HEK293 (cell line): ENCODE results near the gene FGD3.

Experiments
- CTCF ChIA-PET: fragments of 350-600 bp; formaldehyde crosslinking; extraction: SDS; loops from one replicate; lab custom pipeline; 2021; ENCODE audit warnings: antibody characterized with exemption; lab: Yijun Ruan, JAX
- POLR2A ChIA-PET: fragments of 300-600 bp; formaldehyde crosslinking; extraction: SDS; loops from one replicate; lab custom pipeline; 2020; ENCODE audit warnings: antibody characterized with exemption, inconsistent platforms; lab: Yijun Ruan, JAX
- H3K27ac ChIP-seq: fragments of 200-500 bp; sonication (Bioruptor generic); 2 replicates; pipeline ENCODE4 v1.5.1; 2014; ENCODE audit warnings: low read depth, low read length, control low read depth, inconsistent platforms; ENCODE audit errors: extremely low read depth
- H3K36me3 ChIP-seq, 2 experiments: fragments of 200-500 bp in 1 of 2; sonication (Bioruptor generic) in 1 of 2; 1 replicate in 1 of 2; 2 replicates in 1 of 2; pipeline ENCODE4 v1.5.1; 2014 to 2017; ENCODE audit warnings: inconsistent platforms in 2 of 2, low read length in 2 of 2; ENCODE audit not compliant: control insufficient read depth in 2 of 2, insufficient read depth in 1 of 2
- H3K4me1 ChIP-seq: fragments of 200-500 bp; sonication (Bioruptor generic); 2 replicates; pipeline ENCODE4 v1.5.1; 2014; ENCODE audit warnings: mild to moderate bottlenecking, low read length, inconsistent platforms; ENCODE audit not compliant: control insufficient read depth, insufficient read depth
- H3K4me3 ChIP-seq: 2 replicates; pipeline ENCODE4 v1.5.1; 2011; ENCODE audit warnings: low read depth, mild to moderate bottlenecking, control low read depth, low read length, moderate library complexity
- H3K9me3 ChIP-seq: fragments of 200-500 bp; sonication (Bioruptor generic); 2 replicates; pipeline ENCODE4 v1.5.1; 2014; ENCODE audit warnings: low read depth, low read length, inconsistent platforms; ENCODE audit not compliant: control insufficient read depth, insufficient read depth
- ATF2 ChIP-seq: fragments of 450-650 bp; formaldehyde crosslinking; IDR thresholded peaks from 2 replicates; pipeline ENCODE4 v1.5.1; 2016; ENCODE audit warnings: missing biosample characterization, missing genetic modification characterization, low read depth
- GLIS1 ChIP-seq: fragments of 450-650 bp; formaldehyde crosslinking; IDR thresholded peaks from 2 replicates; pipeline ENCODE4 v1.5.1; 2016; ENCODE audit warnings: missing biosample characterization, missing genetic modification characterization
- KLF16 ChIP-seq: fragments of 450-650 bp; formaldehyde crosslinking; IDR thresholded peaks from 2 replicates; pipeline ENCODE4 v1.5.1; 2017; ENCODE audit warnings: missing biosample characterization, missing genetic modification characterization
- SETDB1 ChIP-seq: IDR thresholded peaks from one replicate; pipeline ENCODE4 v1.6.1; 2017; ENCODE audit warnings: mild to moderate bottlenecking, low read length, moderate library complexity, mixed read lengths; ENCODE audit not compliant: insufficient read length
- TSHZ1 ChIP-seq: fragments of 450-650 bp; formaldehyde crosslinking; IDR thresholded peaks from 2 replicates; pipeline ENCODE4 v1.5.1; 2016; ENCODE audit warnings: missing biosample characterization, missing genetic modification characterization, borderline replicate concordance
- ZBTB20 ChIP-seq: fragments of 450-650 bp; formaldehyde crosslinking; IDR thresholded peaks from 2 replicates; pipeline ENCODE4 v1.5.1; 2016; ENCODE audit warnings: missing biosample characterization, missing genetic modification characterization
- ZBTB49 ChIP-seq: fragments of 450-650 bp; formaldehyde crosslinking; IDR thresholded peaks from 2 replicates; pipeline ENCODE4 v1.5.1; 2016; ENCODE audit warnings: missing biosample characterization, missing genetic modification characterization, low read depth
- ZFP69B ChIP-seq: fragments of 450-650 bp; formaldehyde crosslinking; IDR thresholded peaks from 2 replicates; pipeline ENCODE4 v1.5.1; 2016; ENCODE audit warnings: missing biosample characterization, missing genetic modification characterization
- ZNF10 ChIP-seq: fragments of 450-650 bp; formaldehyde crosslinking; IDR thresholded peaks from 2 replicates; pipeline ENCODE4 v1.5.1; 2017; ENCODE audit warnings: missing biosample characterization, missing genetic modification characterization
- ZNF121 ChIP-seq: fragments of 450-650 bp; formaldehyde crosslinking; IDR thresholded peaks from 2 replicates; pipeline ENCODE4 v1.5.1; 2016; ENCODE audit warnings: missing biosample characterization, missing genetic modification characterization
- ZNF140 ChIP-seq: fragments of 450-650 bp; formaldehyde crosslinking; IDR thresholded peaks from 2 replicates; pipeline ENCODE4 v1.5.1; 2016; ENCODE audit warnings: missing biosample characterization, missing genetic modification characterization
- ZNF350 ChIP-seq: fragments of 450-650 bp; formaldehyde crosslinking; IDR thresholded peaks from 2 replicates; pipeline ENCODE4 v1.5.0; 2017; ENCODE audit warnings: missing biosample characterization, mild to moderate bottlenecking, missing genetic modification characterization
- ZNF362 ChIP-seq: fragments of 450-650 bp; formaldehyde crosslinking; IDR thresholded peaks from 2 replicates; pipeline ENCODE4 v1.5.1; 2016; ENCODE audit warnings: missing biosample characterization, missing genetic modification characterization
- ZNF510 ChIP-seq: fragments of 450-650 bp; formaldehyde crosslinking; IDR thresholded peaks from 2 replicates; pipeline ENCODE4 v1.5.1; 2018; ENCODE audit warnings: mild to moderate bottlenecking, missing genetic modification characterization, missing biosample characterization; ENCODE audit not compliant: insufficient replicate concordance

The FGD3 gene

GRCh38 chr9:92960561-92961290, 13.4 kb downstream of the FGD3 start:
- Histone ChIP-seq H3K27ac (no peak overlapping the region), H3K4me1 (no peaks in the 10 kb centered on the region), H3K4me3 (no peak overlapping the region), H3K9me3 (no peaks in the 10 kb centered on the region), H3K36me3 (no peaks in the 10 kb centered on the region)
- POLR2A ChIA-PET, result no interaction called here
- CTCF ChIA-PET, result interaction anchor here (0.7 kb wide), 1 partner anchor 11 kb away, joined by 3 read pairs; no protein-coding TSS in a partner anchor
- TF ChIP-seq GLIS1 (peak; percentile 30), ZNF510 (no peak), ZBTB49 (no peak), ZNF10 (no peak), ZNF140 (tag by site-specific recombination) (no peak)

GRCh38 chr9:92961627-92962302, 14.4 kb downstream of the FGD3 start:
- ChIA-PET CTCF (no interaction called here), POLR2A (no interaction called here)
- H3K9me3 ChIP-seq, result no peaks in the 10 kb centered on the region
- no peaks in the 10 kb centered on the region for H3K36me3 ChIP-seq
- no peaks in the 10 kb centered on the region for H3K4me1 ChIP-seq
- peak; percentile 51 for TF ChIP-seq SETDB1
- no peak for TF ChIP-seq ZNF121 (tag by site-specific recombination)
- TF ChIP-seq ZBTB20, result no peak
- TF ChIP-seq KLF16 (tag by site-specific recombination), result no peak
- peak; percentile 26; the same call in 1 of the 2 replicates for TF ChIP-seq GLIS1
- no peak for TF ChIP-seq ZFP69B (tag by site-specific recombination)
- TF ChIP-seq ZNF362 (tag by site-specific recombination), result no peak
- no peak for TF ChIP-seq ATF2
- no peak for TF ChIP-seq ZNF350 (tag by site-specific recombination)
- TF ChIP-seq TSHZ1 (tag by site-specific recombination), result no peak
- TF ChIP-seq, all 188 proteins: peak for 2
- Histone ChIP-seq H3K27ac (no peak overlapping the region), H3K4me3 (no peak overlapping the region)
